Posterior vena cava (tissue), 2 donors: ENCODE results near the gene PCP2. TPM values are rescaled to one million over a fixed set of nuclear protein-coding genes. Genes with fewer than 3 reads are reported as not detected.
"Not testable (repeated sequence)": the region's sequence is repeated elsewhere in the genome, so short reads cannot be mapped to it uniquely, and the experiment has no call there.

Experiments
- DNase-seq: peaks from one replicate; pipeline ENCODE4 v3.0.0-alpha.2; 2020; ENCODE audit warnings: low spot score
- intact Hi-C, 2 donors: fragments of 100-400 bp; cut with DNase I; formaldehyde crosslinking; loops; one replicate each; pipeline versions ENCODE4 v1.14.1 to v1.14.2; 2022 to 2023
- total RNA-seq, 2 donors: library from RNA; stranded (reverse); fragmentation: NEBNext Ultra II Directional; extraction: Animal tissue kit (Norgen Biotek cat#: 25700); gene quantifications; one replicate each; pipeline ENCODE4 v1.2.1, GENCODE V29; 2021
- donor health status: DM: yes; HTN: yes; CAD: no.
- donor health status: DM: yes; HTN: yes; CAD: no.

The PCP2 gene
- total RNA-seq, 2 donors from 2014 or later, result not detected

DNA sequence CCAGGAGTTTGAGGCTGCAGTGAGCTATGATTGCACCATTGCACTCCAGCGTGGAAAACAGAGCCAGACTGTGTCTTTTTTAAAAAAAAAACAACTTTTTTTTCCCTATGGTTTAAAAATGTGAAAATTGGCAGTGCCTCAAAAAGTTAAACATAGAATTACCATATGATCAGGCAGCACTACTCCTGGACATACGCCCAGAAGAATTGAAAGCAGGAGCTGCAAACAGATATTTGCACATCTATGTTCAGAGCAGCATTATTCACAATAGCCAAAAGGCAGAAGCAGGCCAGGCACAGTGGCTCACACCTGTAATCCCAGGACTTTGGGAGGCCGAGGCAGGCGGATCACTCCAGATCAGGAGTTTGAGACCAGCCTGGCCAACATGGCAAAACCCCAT lies 31.6 kb upstream of the PCP2 start:
- DNase-seq, result no peak

GRCh38 chr19:7663706-7664105 lies 30.2 kb upstream of the PCP2 start:
- no peak for DNase-seq
- intact Hi-C loops, result no loop called here

More for the DNA sequence above, 31.6 kb upstream of the PCP2 start:
- intact Hi-C loops, result no loop called here

- no peak for DNase-seq
- intact Hi-C loops, result no loop called here
Measured at GRCh38 chr19:7662657-7663056, 29.1 kb upstream of the PCP2 start.

GRCh38 chr19:7661744-7662538 lies 28.4 kb upstream of the PCP2 start:
- intact Hi-C loops, result no loop called here

DNA sequence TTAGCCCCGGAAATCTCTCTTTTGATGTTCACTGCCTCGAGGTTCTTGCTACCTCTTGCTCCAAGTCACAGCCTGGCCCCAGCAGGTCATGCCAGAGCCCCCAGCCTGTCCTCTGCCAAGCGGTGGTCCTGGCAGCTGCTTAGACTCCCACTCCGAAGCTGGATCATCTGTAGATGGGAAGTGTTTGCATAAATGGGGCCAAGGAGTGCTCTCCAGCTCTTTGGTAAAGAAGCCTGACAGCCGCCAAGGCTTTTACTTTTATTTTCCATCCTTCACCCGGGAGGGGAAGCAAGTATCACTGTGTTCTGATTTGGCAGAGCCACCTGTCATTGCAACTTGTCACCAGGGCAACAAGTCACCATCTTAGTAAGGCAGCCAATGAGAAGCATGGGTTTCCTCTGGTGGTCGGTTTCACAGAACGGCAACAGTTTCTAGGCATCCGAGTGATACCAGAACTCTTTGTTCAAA lies 24.7 kb upstream of the PCP2 start:
- DNase-seq, result no peak
- intact Hi-C loops, result no loop called here

More at GRCh38 chr19:7661744-7662538, 28.4 kb upstream of the PCP2 start:
- no peak for DNase-seq

DNA sequence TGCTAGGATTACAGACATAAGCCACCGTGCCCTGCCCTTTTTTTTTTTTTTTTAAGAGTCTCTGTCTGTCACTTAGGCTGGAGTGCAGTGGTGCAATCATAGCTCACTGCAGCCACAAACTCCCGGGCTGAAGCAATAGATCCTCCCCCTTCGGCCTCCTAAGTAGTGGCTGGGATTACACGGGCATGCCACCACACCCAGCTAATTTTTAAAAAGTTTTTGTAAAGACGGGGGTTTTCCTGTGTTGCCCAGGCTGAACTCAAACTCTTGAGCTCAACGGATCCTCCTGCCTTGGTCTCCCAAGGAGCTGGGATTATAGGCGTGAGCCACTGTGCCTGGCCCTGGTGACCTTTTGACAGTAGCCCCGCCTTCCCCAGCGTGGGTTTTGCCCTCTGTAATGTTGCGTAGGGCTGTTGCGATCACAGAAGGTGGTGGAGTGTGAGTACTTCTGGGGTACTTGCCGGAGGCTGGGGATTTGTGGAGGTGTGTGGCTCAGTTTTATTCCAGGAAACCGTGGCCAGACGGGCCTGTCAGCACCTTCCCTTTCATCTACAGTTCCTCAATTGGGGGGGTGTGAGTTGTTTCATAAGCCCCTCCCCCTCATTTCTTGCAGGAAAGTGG lies 23.7 kb upstream of the PCP2 start:
- intact Hi-C loops, result no loop called here

DNA sequence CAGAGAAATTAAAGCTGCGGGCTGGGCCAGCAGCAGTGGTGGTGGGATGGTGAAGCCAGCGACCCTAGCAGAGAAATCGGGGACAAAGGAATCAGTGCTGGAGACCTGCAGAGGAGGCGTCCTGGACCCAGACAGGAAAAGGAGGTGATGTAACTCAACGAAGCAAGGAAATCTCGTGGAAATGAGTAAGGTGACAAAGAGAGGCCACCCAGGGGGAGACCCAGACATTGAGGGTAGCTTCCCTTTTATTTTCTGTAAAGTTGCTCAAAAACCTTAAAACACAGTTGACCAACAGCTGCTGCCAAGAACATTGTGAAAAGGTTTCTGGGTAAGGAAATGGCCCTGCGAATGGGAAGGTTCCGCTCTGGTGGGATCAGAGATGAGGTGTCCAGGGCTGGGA lies 22.1 kb upstream of the PCP2 start:
- DNase-seq, result no peak
- intact Hi-C loops, result no loop called here

More for the DNA sequence above, 23.7 kb upstream of the PCP2 start:
- no peak for DNase-seq

GRCh38 chr19:7654401-7654800 lies 20.9 kb upstream of the PCP2 start:
- no peak for DNase-seq
- intact Hi-C loops, result loop anchor here in 1 of 2 donors (5.0 kb wide), 1 partner anchor 148 kb away; no protein-coding TSS in a partner anchor

GRCh38 chr19:7652061-7652641 lies 18.6 kb upstream of the PCP2 start:
- DNase-seq, result peak; percentile 96
- intact Hi-C loops, result loop anchor here in 1 of 2 donors (5.0 kb wide), 1 partner anchor 150 kb away; no protein-coding TSS in a partner anchor

DNA sequence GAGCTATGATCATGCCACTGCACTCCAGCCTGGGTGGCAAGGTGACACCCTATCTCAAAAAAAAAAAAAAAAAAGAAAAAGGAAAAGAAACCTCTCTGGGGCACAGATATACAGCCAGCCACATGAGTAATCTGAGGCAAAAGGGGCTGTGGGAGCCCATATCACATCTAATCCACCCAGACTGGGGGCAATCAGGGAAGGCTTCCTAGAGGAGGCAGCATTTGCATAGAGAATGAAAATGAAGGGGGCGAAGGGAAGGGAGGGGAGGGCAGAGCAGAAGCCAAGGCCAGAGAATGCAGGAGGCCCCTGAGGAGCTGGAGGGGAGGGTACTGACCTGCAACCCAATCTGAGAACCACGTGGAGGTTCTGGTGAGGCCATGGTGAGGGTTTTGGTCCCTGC lies 16.6 kb upstream of the PCP2 start:
- DNase-seq, result no peak
- intact Hi-C loops, result loop anchor here in 1 of 2 donors (5.0 kb wide), 1 partner anchor 152 kb away; no protein-coding TSS in a partner anchor

DNA sequence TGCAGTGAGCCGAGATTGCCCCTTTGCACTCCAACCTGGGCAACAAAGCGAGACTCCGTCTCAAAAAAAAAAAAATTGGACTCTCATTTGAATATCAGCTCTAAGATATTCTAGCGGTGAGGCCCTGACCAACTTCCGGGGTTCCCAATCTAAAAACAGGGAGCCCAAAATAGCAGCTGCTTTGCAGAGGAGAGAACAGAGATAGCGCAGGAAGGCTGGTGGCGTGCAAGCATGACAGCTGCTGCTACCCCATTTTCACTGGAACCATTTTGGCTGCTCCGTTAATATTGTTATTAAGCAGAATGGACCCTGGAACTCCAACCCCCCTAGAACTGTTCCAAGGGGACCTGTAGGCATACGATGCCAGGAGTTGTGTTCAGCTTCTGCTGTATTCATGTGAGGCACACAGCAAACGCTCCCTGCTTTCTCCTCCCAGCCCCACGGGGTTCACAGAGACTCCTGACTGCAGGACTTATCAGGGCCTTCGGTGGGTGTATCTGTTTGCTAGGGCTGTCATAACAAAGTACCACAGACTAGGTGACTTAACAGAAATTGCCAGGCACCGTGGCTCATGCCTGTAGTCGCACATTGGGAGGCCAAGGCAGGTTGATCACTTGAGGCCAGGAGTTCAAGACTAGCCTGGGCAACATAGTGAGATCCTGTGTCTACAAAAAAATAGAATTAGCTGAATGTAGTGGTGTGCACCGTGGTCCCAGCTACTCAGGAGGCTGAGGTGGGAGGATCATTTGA lies 14.9 kb upstream of the PCP2 start:
- intact Hi-C loops, result no loop called here
- DNase-seq, result no peak

DNA sequence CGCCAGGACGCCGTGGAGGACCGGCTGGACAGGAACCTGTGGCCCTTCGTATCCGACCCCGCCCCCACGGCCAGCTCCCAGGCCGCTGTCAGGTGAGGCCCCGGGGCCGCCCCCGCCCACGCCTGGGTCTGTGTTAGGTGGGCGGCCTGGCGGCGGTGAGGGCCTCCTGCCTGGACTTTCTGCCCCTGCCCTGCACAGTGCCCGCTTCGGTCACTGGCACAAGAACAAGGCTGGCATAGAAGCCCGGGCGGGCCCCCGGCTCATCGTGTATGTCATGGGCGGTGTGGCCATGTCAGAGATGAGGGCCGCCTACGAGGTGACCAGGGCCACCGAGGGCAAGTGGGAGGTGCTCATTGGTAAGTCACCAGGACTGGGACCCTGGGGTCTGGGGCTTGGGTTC lies 13.6 kb upstream of the PCP2 start:
- intact Hi-C loops, result no loop called here
- no peak for DNase-seq

DNA sequence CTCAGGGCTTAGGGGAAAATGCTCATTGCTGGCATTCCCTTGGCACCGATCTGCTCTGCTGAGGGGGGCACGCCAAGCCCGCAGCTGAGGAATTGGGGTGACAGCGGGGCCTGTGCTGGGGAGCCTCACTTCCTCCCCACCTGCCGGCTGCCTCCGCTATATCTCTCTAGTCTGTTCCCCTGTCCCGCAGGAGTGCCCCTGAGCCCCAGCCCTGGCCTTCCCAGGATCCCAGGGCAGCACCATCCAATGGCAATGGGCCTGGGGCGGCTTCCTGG lies 12.8 kb upstream of the PCP2 start:
- DNase-seq, result no peak
- intact Hi-C loops, result no loop called here

DNA sequence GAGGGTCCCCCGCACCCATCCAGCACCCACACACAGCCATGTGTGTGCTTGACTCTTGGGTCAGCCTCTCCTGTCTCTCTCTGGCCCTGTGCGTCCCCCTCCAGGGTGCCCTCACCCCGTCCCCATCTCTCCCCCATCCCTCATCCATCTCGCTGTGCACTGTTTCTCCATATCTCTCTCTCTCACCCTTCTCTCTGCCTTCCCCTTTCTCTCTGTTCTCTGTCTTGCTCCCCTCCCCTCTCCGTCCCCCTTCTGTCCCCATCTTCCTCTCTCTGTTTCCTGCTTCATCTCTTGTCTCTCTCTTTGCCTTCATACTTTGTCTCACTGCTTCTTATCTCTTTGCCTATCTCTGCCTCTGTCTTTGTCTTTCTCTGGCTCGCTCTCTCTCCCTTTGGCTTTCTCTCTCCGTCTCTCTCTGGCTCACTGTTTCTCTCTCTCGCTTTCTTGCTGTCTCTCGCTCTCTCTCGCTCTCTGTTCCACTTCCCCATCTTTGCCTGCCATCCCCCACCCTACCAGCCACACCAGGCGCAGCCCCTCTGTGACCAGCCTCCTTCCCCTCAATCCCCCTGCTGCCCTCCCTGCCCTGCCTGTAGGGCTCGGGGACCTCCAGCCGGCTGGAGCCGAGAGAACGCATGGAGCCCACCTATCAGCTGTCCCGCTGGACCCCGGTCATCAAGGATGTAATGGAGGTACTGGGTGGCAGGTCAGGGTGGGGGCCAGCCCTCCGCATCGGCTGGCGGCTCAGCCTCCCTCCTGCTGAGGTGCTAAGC lies 12.3 kb upstream of the PCP2 start:
- DNase-seq, result no peak
- intact Hi-C loops, result no loop called here

GRCh38 chr19:7645163-7645562 lies 11.6 kb upstream of the PCP2 start:
- intact Hi-C loops, result no loop called here
- no peak for DNase-seq

- intact Hi-C loops, result no loop called here
- DNase-seq, result no peak
Measured at GRCh38 chr19:7644550-7644877, 11.0 kb upstream of the PCP2 start.

- DNase-seq, intact Hi-C loops: not testable (repeated sequence)
Measured at GRCh38 chr19:7643629-7644549, 10.4 kb upstream of the PCP2 start.

- no peak for DNase-seq
- intact Hi-C loops, result no loop called here
Measured at GRCh38 chr19:7643031-7643415, 9.5 kb upstream of the PCP2 start.
